Ishikawa (cell line): Measurements from ENCODE around the gene EGFL7.
A peak's percentile ranks its signal among the peaks of the same experiment; 100 is the strongest.

Experiments used
- CEBPB ChIP-seq: IDR thresholded peaks from 2 replicates; pipeline ENCODE4 v1.6.1; 2012
- CREB1 ChIP-seq: IDR thresholded peaks from 2 replicates; pipeline ENCODE4 v1.6.1; 2012; ENCODE audit warnings: low read depth
- EGR1 ChIP-seq: IDR thresholded peaks from 2 replicates; pipeline ENCODE4 v1.6.1; 2012
- EP300 ChIP-seq: IDR thresholded peaks from 2 replicates; pipeline ENCODE4 v1.6.1; 2012; ENCODE audit warnings: borderline replicate concordance
- FOXM1 ChIP-seq: IDR thresholded peaks from 2 replicates; pipeline ENCODE4 v1.6.1; 2012; ENCODE audit warnings: low read depth, borderline replicate concordance
- NFIC ChIP-seq: IDR thresholded peaks from 2 replicates; pipeline ENCODE4 v1.6.1; 2012
- RAD21 ChIP-seq: IDR thresholded peaks from 2 replicates; pipeline ENCODE4 v1.6.1; 2012; ENCODE audit warnings: low read depth
- TAF1 ChIP-seq: IDR thresholded peaks from 2 replicates; pipeline ENCODE4 v1.6.1; 2012; ENCODE audit warnings: low read depth, mild to moderate bottlenecking
- TCF12 ChIP-seq: IDR thresholded peaks from 2 replicates; pipeline ENCODE4 v1.6.1; 2012; ENCODE audit warnings: low read depth
- TEAD4 ChIP-seq: IDR thresholded peaks from 2 replicates; pipeline ENCODE4 v1.6.1; 2012
- YY1 ChIP-seq: IDR thresholded peaks from 2 replicates; pipeline ENCODE4 v1.6.1; 2012; ENCODE audit warnings: low read depth
- ZBTB7A ChIP-seq: IDR thresholded peaks from 2 replicates; pipeline ENCODE4 v1.6.1; 2012; ENCODE audit warnings: low read depth
- TF ChIP-seq, protein P1 (sequence below): IDR thresholded peaks from 2 replicates; pipeline ENCODE4 v1.6.1; 2012
- TF ChIP-seq, protein P2 (sequence below): IDR thresholded peaks from 2 replicates; pipeline ENCODE4 v1.6.1; 2012; ENCODE audit warnings: low read depth, mild to moderate bottlenecking

The EGFL7 gene

DNA sequence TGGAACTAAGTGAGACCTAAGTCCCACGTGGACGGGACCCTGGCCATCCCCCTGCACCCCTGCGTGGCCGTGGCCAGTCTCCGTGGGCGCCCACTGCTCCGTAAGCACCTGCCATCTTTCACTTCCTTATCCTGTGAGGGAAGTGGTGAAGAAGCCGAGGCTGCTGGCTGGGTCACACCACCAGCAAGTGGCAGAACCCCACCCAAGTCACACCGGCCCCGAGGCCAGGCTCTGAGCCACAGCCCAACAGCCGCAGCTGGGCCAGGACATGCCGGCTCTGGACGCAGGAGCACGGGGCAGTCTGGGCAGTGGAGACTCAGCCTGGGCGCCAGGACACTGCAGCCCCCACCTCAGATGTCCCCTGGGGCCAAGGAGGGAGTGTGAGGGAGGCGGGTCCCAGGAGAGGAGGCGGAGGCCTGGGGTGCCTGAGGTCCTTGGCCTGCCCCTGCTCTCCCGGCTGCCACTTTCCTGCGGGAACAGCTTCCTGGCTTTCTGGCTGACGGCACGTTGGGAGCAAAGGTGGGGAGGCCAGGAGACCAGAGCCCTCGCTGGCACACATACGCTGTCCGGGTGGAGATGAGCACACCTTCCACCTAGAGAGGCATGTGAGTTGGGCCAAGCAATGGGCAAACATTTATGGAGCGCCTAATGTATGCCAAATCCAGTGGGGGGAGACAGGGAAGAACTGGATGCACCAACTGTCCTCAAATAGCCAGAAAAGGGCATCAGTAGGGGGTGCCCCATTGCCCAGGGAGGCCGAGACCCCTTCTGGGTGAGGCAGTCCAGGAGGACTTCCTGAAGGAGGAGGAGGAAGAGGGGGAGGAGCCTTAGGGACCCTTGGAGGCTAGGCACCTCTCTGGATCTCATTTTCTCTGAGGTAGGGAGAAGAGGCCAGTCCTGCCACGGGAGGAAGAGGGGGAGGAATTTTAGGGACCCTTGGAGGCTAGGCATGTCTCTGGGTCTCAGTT lies 43.9 kb upstream of the EGFL7 start:
- TF ChIP-seq FOXM1 (no peak), YY1 (no peak), TAF1 (no peak), CREB1 (no peak), ZBTB7A (no peak), NFIC (no peak), TEAD4 (no peak), CEBPB (no peak)

- TF ChIP-seq ZBTB7A (peak; percentile 77; the same call in 1 of the 2 replicates), RAD21 (no peak)
- TF ChIP-seq, protein P1, sequence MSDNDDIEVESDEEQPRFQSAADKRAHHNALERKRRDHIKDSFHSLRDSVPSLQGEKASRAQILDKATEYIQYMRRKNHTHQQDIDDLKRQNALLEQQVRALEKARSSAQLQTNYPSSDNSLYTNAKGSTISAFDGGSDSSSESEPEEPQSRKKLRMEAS: no peak
Observed at GRCh38 chr9:136619742-136620440, 42.8 kb upstream of the EGFL7 start.

DNA sequence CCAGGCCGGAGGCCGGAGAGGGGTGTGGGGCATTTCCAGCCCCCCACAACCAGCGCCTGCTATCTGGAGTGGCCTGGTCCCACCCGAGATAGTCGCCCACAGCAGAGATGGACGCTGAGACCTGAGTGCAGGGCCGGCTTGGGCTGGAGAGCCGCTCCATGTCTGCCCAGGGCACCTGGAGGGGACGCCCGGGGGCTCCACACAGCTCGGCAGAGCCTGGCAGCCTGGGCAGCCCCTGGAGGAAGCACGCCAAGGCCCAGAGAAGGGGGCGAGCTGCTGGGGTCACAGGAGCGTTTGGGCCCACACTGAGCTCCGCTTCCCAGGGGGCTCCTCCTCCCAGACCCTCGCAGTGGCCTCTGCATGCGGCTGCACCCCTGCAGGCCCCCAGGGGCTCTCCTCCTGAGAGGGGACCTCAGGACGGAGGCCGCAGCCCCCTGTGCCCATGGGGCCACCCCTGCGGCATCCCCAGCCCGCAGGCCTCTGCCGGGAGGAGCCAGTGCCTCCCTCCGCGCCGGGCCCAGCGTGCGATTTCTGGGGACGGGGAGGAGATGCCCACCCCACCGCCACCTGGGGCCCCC lies 42.2 kb upstream of the EGFL7 start:
- TF ChIP-seq TEAD4: no peak
- no peak for TF ChIP-seq CREB1
- no peak for TF ChIP-seq TCF12
- no peak for TF ChIP-seq TAF1
- TF ChIP-seq YY1: no peak
- no peak for TF ChIP-seq FOXM1
- TF ChIP-seq EGR1: no peak

GRCh38 chr9:136621019-136621733 lies 41.5 kb upstream of the EGFL7 start:
- TF ChIP-seq, protein P2, sequence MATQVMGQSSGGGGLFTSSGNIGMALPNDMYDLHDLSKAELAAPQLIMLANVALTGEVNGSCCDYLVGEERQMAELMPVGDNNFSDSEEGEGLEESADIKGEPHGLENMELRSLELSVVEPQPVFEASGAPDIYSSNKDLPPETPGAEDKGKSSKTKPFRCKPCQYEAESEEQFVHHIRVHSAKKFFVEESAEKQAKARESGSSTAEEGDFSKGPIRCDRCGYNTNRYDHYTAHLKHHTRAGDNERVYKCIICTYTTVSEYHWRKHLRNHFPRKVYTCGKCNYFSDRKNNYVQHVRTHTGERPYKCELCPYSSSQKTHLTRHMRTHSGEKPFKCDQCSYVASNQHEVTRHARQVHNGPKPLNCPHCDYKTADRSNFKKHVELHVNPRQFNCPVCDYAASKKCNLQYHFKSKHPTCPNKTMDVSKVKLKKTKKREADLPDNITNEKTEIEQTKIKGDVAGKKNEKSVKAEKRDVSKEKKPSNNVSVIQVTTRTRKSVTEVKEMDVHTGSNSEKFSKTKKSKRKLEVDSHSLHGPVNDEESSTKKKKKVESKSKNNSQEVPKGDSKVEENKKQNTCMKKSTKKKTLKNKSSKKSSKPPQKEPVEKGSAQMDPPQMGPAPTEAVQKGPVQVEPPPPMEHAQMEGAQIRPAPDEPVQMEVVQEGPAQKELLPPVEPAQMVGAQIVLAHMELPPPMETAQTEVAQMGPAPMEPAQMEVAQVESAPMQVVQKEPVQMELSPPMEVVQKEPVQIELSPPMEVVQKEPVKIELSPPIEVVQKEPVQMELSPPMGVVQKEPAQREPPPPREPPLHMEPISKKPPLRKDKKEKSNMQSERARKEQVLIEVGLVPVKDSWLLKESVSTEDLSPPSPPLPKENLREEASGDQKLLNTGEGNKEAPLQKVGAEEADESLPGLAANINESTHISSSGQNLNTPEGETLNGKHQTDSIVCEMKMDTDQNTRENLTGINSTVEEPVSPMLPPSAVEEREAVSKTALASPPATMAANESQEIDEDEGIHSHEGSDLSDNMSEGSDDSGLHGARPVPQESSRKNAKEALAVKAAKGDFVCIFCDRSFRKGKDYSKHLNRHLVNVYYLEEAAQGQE: no peak
- peak; percentile 85 for TF ChIP-seq CEBPB

- TF ChIP-seq, protein P2: no peak
- TF ChIP-seq YY1 (no peak), CEBPB (no peak), FOXM1 (no peak), CREB1 (no peak), TAF1 (no peak), EGR1 (no peak), EP300 (no peak), RAD21 (no peak), NFIC (no peak), TEAD4 (no peak)
- TF ChIP-seq, protein P1: no peak
Observed at GRCh38 chr9:136621734-136622093, 41.0 kb upstream of the EGFL7 start.

DNA sequence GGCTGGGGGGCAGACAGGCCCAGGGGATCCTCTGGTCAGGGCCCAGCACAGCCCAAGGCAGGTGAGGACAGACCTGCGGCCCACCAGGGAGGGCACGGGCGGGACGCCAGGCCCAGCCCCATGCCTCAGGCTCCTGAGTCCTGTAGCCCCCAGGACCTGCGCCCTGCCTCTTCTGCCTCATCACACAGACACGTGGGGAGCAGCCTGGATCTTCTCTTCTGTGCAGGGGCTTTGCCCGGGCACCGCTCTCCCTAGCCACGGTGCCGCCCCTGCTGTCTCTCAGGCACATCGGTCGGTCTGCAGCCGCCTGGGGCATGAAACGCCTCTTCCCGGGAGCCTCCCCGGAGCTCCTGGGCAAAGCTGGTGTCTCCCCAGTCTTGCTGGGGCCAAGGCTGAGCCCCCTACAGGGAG lies 40.2 kb upstream of the EGFL7 start:
- TF ChIP-seq TAF1 (no peak), EGR1 (no peak), CREB1 (no peak), CEBPB (no peak), EP300 (no peak)
